Stimulated activated CD8-positive, alpha-beta memory T cell treated with anti-CD3 and anti-CD28 coated beads, Interleukin-4, amount 100 ng/mL, for 24 hours (primary cell): ENCODE results near the gene MCM3AP.
"Not testable (repeated sequence)": the region's sequence is repeated elsewhere in the genome, so short reads cannot be mapped to it uniquely, and the experiment has no call there.

Source experiments
- DNase-seq: peaks from one replicate; pipeline ENCODE4 v3.0.0-alpha.2; 2020; ENCODE audit warnings: low read depth

Gene MCM3AP

GRCh38 chr21:46202592-46203202 lies 82.7 kb downstream of the MCM3AP start:
- DNase-seq: no peak

DNA sequence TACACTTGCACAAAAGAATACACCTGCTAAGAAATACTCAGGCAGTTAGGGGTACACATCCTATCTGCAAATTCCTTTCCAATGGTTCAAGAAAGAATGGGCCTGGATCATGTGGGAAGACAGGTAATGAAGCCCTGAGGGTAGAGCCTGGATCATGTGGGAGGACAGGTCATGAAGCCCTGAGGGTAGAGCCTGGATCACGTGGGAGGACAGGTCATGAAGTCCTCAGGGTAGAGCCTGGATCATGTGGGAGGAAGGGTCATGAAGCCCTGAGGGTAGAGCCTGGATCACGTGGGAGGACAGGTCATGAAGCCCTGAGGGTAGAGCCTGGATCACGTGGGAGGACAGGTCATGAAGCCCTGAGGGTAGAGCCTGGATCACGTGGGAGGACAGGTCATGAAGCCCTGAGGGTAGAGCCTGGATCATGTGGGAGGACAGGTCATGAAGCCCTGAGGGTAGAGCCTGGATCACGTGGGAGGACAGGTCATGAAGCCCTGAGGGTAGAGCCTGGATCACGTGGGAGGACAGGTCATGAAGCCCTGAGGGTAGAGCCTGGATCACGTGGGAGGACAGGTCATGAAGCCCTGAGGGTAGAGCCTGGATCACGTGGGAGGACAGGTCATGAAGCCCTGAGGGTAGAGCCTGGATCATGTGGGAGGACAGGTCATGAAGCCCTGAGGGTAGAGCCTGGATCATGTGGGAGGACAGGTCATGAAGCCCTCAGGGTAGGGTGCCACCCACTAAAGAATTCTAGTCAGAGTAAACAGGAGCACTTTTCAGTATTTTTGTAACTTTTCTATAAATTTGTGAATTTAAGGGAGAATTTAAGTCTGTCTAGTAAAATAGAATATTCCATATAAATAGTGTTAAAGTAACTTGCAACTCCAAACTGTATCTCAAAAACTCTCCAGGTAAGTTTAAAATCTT lies 84.3 kb downstream of the MCM3AP start:
- not testable (repeated sequence) for DNase-seq

DNA sequence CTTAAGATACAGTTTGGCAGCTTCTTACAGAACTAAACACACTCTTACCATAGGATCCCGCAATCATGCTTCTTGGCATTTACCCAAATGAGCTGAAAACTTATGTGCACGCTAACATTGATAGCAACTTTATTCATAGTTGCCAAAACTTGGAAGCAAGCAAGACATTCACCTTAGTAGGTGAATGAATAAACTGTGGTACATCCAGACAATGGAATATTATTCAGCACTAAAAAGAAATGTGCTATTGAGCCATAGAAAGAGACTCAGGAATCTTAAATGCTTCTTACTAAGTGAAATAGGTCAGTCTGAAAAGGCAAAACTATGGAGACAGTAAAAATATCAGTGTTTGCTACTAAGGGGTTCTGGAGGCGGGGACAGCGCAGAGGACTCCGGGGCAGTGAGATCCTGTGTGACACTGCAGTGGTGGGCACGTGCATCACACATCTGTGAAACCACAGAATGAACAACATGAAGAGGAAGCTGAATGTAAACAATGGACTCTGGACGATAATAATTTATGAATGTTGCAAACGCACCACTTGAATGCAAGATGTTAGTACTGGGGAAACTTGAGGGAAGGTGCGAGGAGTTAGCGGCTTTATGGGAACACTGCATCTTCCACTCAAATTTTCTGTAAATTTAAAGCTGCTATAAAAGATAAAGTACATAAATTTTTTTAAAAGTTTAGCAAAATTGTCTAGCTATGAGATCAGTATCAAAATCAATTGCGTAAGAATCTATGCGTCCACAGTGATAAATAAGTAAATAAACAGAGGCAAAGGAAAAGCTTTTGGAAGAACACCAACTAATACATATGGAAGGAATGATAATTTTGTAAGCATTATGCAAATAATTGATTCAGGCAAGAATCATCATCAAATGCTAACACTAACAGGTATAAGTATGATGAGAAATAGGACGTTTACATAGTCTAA lies 85.7 kb downstream of the MCM3AP start:
- DNase-seq: no peak

DNA sequence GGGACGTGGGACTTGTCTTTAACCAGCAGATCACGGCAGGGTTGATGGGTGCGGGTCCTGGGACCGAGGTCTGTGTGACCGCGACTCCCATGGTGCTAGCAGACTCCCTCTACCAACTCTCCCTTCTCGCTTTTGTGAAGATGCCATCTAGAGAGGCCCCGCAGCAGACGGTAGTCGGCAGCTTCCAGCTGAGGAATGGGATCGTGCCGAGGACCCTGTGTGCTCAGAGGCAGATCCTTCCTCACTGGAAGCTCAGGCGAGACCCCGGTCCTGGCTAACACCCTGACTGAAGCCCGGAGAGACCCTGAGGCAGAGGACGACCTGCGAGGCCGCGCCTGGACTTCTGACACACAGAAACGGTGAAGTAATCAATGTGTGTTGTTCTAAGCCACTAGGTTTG lies 88.7 kb downstream of the MCM3AP start:
- DNase-seq: no peak

DNA sequence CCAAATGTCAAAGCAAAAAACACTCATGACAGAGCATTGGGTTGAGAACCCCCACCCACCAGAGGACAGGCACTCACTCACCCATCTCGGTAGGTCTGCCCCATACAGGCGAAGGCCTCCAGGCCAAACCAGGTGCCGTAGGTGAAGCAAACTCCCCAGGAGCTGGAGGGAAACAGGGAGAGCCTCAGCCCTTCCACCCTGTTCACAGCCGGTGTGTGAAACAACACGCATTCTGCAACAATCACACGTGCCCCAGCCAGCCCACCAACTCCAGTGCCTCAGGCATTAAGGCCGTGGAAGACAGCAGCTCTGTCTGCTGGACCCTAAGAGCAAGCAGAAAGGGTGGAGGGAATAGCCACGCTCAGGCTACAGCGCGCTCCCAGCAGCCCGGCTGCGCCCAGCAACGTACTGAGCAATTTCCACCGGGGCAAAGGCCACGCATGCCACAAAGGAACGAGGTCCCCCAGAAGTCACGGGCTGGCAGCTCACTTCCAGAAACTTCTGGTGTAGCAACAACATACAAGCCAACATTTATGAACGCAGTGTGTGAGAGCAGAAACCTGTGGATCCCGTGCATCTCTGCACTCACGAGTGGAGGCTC lies 89.7 kb downstream of the MCM3AP start:
- no peak for DNase-seq

DNA sequence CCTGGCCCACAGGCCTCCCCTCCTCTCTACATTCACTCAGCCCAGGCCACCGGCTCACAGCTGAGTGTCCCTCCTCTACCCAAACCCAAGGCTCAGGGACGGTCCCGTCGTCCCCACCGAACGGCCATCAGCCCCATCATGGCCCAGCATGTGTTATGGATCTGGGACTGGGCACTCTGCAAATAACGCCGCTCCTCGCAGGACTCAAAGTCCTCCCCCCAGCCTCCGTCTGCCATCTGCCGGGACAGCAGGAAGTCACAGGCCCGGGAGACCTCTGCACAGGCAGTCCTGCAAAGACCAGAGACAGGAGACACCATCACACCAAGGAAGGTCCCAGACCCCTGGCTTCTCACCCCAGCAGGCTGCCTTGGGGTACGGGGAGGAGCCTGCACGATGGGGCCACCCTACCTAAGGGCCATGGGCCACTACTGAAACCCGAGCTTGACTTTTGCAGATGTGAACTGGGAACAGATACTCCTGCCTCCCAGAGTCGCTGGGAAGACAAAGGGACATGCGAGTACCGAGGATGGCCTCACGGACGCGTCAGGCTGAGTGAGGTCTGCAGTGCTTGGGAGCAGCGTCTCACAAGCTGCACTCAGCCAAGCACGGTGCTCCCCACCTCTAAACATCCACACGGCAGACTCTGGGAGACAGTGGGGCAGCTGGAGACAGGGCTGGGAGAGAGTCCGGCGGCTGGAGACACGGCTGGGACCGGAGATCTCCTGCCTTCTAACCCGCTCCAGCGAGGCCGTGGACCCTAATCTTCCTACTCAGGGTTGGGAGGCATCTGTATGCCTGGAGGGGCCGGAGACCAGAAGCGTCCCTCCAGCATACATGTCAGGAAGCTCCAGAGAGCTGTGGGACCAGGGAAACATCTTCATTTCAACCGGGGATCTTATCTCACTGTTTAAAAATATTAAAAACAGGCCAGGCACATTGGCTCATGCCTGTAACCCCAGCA lies 90.8 kb downstream of the MCM3AP start:
- no peak for DNase-seq

- DNase-seq: no peak
Observed at GRCh38 chr21:46193829-46194373, 91.5 kb downstream of the MCM3AP start.

- no peak for DNase-seq
Observed at GRCh38 chr21:46191686-46192575, 93.5 kb downstream of the MCM3AP start.

DNA sequence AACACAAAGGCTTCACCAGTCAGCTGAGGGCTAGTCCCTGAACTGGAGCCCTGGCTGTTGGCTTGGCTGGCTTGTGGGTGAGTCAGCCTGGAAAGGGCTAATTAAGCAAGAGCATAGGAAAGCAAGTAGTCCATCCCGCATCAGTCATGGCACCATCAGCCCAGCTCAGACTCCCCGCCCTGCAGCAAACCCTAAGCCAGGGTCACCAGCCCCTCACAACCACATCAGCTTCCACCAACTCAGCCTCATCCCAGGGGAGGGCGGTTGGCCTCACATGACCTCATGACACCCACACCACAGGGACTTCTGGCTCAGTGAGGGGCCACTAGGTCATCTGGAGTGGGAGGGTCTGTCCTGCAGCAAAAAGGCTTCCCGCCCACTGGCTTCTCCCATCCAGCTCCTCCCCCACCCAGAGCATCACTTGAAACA lies 94.1 kb downstream of the MCM3AP start:
- no peak for DNase-seq

DNA sequence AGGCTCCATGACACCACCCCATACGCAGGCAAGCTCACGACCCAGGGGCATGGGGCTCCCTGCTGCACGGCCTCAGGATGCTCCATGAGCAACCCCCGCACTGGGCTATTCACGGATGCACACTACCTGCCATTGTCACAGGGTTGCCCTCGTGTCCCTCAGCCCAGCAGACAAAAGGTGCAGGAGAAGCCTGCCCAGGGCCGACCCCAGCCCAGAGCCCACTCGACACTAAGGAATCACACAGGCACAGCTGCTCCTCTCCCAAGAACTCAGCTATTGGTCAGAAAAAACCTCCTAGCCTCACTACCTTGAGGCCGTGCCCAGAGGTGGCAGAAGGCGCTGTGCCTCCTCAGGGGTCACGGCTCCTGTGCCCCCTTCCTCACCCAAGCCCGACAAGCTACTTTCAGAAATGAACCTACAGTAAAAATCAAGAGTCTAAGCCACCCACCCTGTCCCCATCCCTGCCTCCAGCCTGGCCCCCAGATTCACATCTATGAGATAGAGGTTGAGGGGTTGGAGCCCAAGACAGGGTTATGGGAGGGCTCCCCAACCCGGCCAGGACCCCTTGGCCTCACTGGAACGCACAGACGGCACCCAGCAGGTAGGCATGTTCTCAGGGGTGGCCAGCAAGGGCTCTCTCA lies 94.8 kb downstream of the MCM3AP start:
- DNase-seq: no peak

- DNase-seq: no peak
Observed at GRCh38 chr21:46189959-46190490, 95.4 kb downstream of the MCM3AP start.

DNA sequence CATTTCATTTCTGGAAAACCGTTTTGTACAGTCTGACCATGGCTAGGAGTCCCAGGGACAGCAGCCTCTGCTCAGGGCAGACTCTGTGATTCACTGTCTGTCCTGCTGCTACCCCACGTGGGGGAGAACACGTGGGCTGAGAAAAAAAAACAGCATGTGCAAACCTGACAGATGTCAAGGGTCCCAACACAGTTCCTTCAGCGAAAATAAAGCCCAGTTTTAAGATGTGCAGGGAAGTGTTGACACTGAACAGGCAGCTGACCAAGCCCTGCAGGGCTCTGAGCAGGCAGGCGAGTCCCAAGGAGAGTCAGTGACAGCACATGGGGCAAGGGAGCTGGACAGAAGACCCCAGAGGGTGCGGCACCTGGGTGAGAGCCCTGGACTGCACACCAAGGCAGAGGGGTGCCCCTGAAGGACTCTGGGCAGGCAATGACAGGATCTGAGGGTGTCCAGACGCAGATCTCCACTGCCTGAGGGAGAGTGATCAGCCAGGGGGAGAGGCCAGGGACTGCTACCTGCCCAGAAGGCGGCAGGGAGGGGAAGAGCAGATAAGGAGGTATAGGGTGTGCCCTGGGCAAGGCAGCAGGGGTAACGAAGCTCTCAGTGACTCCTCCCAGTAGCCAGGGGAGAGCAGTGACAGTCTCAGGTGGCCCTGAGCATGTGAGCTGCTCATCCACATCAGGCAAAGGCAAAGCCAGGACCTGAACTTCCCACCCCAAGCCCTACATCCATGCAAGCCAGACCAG lies 96.0 kb downstream of the MCM3AP start:
- no peak for DNase-seq

DNA sequence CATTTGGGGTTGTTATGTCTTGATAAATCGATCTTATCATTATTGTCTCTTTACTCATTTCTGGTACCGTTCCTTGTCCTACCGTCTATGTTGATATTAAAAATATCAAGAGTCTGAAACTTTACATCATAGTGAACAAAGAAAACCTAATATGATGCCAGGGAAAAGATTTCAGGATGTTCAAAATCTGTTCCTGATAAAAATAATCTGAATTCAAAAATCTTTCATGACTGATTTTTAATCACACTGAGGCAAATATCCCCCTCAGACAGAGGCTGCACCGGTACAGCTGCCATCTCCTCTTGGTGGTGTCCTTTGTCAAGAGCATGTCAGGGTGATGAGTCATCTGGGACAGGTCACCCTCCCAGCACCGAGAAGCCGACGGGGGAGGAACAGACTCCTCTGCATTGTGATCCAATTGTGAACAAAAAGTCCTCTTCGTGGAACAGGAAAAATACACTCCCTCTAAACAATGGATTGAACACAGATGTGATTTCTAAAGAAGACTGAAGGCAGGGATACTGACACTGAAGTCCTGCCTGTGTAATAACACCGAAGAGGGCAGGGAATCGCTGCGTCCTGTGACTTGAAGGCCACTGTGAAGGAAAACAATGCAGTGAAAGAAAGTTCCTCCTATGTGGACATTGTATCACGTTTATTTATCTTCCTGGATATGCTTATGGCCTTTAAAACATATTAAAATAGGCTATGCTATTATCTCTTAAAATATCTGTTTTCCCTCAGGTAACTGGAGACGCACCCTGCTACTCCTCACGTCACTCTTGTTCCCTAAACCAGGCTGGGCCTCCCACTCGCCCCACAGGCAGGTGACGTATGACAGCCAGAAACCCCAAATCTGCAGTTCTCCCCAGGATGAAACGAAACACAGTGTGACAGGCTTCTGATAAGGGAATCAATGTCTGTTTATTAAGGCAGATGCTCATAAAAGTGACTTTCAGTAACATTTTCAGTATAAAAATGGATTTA lies 96.9 kb downstream of the MCM3AP start:
- DNase-seq: no peak

- DNase-seq: no peak
Observed at GRCh38 chr21:46187814-46188213, 97.6 kb downstream of the MCM3AP start.

- DNase-seq: no peak
Observed at GRCh38 chr21:46187261-46187660, 98.2 kb downstream of the MCM3AP start.

- DNase-seq: no peak
Observed at GRCh38 chr21:46185716-46186115, 99.7 kb downstream of the MCM3AP start.
